HG02970 (cell line): Measurements from ENCODE around the gene ZNF580.

Experiments used
- ATAC-seq: cut with Tn5 transposase; IDR thresholded peaks from one replicate; pipeline ENCODE4 v1.9.1; 2021; ENCODE audit warnings: mild to moderate bottlenecking, moderate library complexity, moderate number of reproducible peaks; ENCODE audit not compliant: unreplicated experiment, low FRiP score

Gene ZNF580

GRCh38 chr19:55656988-55657747, 16.4 kb downstream of the ZNF580 start:
- ATAC-seq, result no peak

DNA sequence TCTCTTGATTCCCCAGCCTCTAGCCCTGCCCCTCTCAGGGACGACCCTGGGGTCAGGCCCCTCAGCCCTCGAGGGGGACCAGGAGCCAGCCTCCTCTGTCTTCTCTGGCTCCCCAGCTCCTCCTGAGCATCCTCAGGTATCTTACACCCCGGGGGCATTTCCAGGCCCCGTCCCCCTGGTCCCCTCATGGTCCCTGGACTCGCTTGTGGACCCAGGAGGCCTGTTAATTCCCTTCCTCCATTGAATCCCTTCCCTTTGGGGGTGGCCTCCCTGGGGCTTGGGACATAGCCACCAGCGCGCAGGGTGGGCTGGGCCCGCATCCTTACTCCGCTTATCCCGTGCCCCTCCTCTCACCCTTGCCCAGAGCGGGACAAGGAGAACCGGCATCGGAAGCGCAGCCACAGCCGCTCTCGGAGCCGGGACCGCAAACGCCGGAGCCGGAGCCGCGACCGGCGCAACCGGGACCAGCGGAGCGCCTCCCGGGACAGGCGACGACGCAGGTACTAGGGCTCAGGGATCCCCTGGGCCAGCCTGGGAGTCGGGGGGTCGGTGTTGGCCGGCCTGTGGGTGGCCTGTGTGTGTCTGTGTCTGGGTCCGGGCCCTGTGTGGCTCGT, 18.2 kb downstream of the ZNF580 start:
- no peak for ATAC-seq

- no peak for ATAC-seq
Measured at GRCh38 chr19:55659822-55660221, 19.0 kb downstream of the ZNF580 start.

DNA sequence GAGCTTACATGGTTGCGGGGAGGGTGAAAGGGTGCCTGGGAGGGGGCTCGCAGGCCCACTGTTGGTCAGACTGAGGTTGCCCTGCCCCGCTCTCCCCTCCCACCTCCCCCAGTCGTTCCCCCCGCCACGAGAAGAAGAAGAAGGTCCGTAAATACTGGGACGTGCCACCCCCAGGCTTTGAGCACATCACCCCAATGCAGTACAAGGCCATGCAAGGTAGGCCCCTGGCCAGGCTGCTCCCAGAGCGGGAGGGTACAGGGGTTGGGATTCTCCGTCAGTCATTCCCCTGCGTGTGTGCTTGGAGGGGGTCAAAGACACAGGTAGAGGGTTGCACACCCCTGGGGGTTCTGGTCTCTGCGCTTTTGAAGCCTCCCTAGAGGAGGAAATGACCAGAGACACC, 19.6 kb downstream of the ZNF580 start:
- no peak for ATAC-seq

GRCh38 chr19:55660991-55661390, 20.2 kb downstream of the ZNF580 start:
- no peak for ATAC-seq

DNA sequence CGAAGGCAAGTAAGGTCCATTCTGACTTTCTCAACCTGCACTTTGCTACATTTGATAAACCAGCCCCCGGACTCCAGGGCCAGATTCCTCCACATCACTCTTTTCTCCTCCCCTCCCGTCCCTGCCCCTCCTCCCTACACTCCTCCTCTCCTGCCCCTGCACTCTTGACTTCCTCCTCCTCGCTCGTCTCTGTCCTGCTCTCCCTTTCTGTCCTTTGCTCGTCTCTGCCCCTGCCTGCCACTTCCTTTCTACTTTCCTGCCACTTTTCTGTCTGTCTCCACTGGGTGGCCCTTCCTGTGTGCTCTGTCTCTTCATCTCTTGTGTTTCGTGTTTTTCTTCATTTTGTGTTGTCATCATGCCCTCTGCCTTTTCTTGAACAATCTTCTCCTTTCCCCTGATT, 21.0 kb downstream of the ZNF580 start:
- ATAC-seq, result no peak

DNA sequence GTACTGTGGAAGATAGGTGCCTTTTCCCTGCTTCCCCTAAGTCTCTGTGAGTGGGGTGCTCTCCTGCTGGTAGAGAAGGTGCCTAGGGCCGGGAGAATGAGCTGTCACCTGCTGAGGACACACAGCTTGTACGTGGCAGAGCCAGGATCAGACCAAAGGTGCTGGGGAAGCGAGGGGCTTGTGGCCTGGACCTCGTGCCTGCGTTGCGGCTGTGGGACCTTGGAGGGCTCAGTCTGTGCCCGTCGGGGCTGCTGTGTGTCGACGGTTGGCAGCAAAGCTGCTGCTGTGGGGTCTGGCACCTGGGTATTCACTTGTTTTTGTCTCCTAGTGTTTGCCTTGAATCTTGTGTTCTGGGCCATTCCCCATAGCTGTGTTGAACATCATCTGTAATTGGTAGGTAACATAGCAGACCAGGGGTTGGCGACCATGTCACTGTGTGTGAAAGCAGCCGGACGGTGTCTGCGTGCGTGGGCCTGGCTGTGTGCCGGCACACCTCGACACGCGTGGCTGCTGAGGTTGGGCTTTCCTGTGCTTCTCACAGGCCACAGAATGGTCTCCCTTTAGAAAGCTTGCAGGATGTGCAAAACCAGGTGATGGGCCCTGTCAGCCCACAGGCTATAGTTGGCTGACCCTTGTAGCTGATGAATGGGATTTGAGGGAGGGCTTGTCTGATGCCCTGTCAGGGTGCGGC, 23.2 kb downstream of the ZNF580 start:
- no peak for ATAC-seq

GRCh38 chr19:55666343-55667005, 25.7 kb downstream of the ZNF580 start:
- ATAC-seq, result no peak

DNA sequence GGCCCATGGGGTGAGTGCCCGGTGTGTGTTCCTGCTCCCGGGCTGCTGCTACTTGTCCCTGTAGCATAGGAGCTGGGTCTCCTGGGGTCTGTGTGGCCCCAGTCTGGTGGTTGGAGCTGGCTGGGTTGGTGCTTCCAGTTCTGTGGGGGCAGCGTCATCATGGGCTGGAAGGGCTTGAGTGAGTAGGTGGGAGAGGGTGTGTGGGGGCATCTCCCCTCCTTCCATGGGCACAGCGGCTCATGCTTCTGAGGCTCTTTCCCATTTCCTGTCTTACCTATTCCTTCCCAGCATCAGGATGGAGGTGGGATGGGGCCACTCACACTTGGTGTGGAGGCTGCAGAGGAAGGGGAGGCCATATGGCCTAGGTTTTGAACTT, 26.2 kb downstream of the ZNF580 start:
- no peak for ATAC-seq

DNA sequence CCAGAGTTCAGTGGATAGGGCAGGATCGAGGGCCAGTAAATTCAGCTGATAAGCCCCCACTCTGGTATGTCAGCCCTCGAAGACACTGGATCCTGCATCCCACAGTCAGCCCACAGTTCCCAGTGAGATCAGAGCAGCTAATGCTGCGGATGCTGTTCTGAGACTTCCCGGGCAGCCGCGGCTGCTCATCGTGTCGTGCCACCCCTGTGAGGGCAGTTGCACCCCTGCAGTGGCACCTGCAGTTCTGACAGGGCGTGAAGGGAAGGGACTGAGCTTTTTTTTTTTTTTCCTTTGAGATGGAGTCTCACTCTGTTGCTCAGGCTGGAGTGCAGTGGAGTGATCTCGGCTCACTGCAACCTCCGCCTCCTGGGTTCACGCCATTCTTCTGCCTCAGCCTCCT, 26.7 kb downstream of the ZNF580 start:
- ATAC-seq, result no peak

DNA sequence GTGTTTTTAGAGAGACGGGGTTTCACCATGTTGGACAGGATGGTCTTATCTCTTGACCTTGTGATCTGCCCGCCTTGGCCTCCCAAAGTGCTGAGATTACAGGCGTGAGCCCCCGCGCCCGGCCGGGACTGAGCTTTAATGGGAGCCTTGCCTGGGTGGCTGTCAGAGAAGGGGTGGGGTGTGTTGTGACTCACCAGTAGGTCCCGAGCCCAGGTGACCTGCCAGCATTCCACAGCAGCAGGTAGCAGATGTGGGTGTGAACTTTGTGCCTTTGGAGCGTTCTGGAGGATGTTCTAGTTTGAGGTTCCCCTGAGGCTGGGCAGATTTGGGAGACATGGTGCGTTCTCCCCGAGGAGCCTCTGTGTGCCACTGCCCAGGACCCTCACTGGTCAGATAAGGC, 27.2 kb downstream of the ZNF580 start:
- ATAC-seq, result no peak

- no peak for ATAC-seq
Measured at GRCh38 chr19:55668603-55669348, 28.0 kb downstream of the ZNF580 start.

GRCh38 chr19:55669418-55670279, 28.8 kb downstream of the ZNF580 start:
- ATAC-seq, result no peak

- no peak for ATAC-seq
Measured at GRCh38 chr19:55670280-55671053, 29.7 kb downstream of the ZNF580 start.

- no peak for ATAC-seq
Measured at GRCh38 chr19:55671054-55671378, 30.2 kb downstream of the ZNF580 start.

DNA sequence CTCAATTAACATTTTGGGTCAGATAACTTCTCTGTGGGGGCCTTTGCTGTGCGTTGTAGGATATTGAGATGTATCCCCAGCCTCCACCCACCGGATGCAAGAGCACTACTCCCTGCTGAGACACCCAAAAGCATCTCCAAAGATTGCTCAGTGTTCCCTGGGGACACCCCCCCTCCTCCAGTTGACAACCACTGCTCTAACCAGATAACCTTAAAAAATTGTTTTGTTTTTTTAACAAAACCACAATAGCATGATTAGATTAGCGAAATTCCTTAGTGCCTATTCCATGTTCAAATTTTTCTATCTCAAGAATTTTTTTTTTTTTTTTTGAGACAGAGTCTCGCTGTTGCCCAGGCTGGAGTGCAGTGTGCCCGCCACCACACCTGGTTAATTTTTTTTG, 31.6 kb downstream of the ZNF580 start:
- ATAC-seq, result no peak

GRCh38 chr19:55673465-55673864, 32.7 kb downstream of the ZNF580 start:
- no peak for ATAC-seq

DNA sequence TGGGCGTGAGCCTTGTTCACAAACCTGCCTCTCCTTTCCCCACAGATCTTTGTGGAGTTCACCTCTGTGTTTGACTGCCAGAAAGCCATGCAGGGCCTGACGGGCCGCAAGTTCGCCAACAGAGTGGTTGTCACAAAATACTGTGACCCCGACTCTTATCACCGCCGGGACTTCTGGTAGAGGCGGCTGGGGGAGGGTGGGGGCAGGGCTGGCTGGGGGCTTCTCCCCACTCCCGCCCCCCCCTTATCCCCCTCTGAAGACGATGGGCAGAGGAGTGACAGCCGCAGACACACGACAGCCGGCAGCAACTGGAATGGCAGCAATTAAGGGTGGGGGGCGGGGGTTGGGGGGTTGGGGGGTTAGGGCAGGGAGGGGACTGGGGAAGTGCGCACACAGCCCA, 33.1 kb downstream of the ZNF580 start:
- ATAC-seq, result no peak

DNA sequence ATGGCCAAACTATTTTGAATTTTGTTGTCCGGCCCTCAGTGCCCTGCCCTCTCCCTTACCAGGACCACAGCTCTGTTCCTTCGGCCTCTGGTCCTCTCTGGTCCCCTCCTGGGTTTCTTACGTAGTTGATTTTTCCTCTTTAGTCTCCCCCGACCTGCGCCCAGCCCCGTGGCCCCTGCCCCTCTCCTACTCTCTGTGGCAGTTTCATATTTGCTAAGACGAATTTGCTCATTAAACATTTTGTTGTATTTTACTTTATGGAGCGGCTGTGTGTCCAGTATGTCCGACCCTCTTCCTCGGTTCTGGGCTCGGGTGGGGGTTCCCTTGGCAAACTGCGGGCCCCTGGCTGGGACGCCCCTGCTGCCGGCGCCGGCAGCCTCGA, 33.6 kb downstream of the ZNF580 start:
- ATAC-seq, result no peak
